GM18867 (cell line): Measurements from ENCODE around the gene AKAP6.

Experiments
- ATAC-seq: cut with Tn5 transposase; IDR thresholded peaks from one replicate; pipeline ENCODE4 v1.9.1; 2021; ENCODE audit warnings: mild to moderate bottlenecking, moderate library complexity; ENCODE audit not compliant: unreplicated experiment

The AKAP6 gene

GRCh38 chr14:32726516-32726915 is 397.4 kb downstream of the AKAP6 start:
- ATAC-seq: no peak

- no peak for ATAC-seq
Observed at GRCh38 chr14:32727832-32728231, 398.7 kb downstream of the AKAP6 start.

GRCh38 chr14:32728526-32728925 is 399.4 kb downstream of the AKAP6 start:
- ATAC-seq: no peak

- no peak for ATAC-seq
Observed at GRCh38 chr14:32728976-32729375, 399.9 kb downstream of the AKAP6 start.

- ATAC-seq: no peak
Observed at GRCh38 chr14:32731249-32731648, 402.2 kb downstream of the AKAP6 start.

GRCh38 chr14:32733015-32733414 is 403.9 kb downstream of the AKAP6 start:
- ATAC-seq: no peak

GRCh38 chr14:32734261-32734660 is 405.2 kb downstream of the AKAP6 start:
- ATAC-seq: no peak

- no peak for ATAC-seq
Observed at GRCh38 chr14:32737621-32738020, 408.5 kb downstream of the AKAP6 start.

GRCh38 chr14:32738206-32738871 is 409.2 kb downstream of the AKAP6 start:
- no peak for ATAC-seq

- ATAC-seq: no peak
Observed at GRCh38 chr14:32744811-32745445, 415.8 kb downstream of the AKAP6 start.

GRCh38 chr14:32754209-32754608 is 425.1 kb downstream of the AKAP6 start:
- ATAC-seq: no peak

GRCh38 chr14:32756173-32756572 is 427.1 kb downstream of the AKAP6 start:
- no peak for ATAC-seq

GRCh38 chr14:32756775-32757174 is 427.7 kb downstream of the AKAP6 start:
- no peak for ATAC-seq

GRCh38 chr14:32757568-32757967 is 428.5 kb downstream of the AKAP6 start:
- ATAC-seq: no peak

- ATAC-seq: no peak
Observed at GRCh38 chr14:32761381-32761968, 432.4 kb downstream of the AKAP6 start.

GRCh38 chr14:32762886-32763285 is 433.8 kb downstream of the AKAP6 start:
- no peak for ATAC-seq

- no peak for ATAC-seq
Observed at GRCh38 chr14:32763673-32764072, 434.6 kb downstream of the AKAP6 start.

GRCh38 chr14:32764131-32764530 is 435.0 kb downstream of the AKAP6 start:
- ATAC-seq: no peak

GRCh38 chr14:32770422-32770821 is 441.3 kb downstream of the AKAP6 start:
- no peak for ATAC-seq

- no peak for ATAC-seq
Observed at GRCh38 chr14:32774214-32774613, 445.1 kb downstream of the AKAP6 start.

- ATAC-seq: no peak
Observed at GRCh38 chr14:32779840-32780239, 450.7 kb downstream of the AKAP6 start.

GRCh38 chr14:32784405-32784804 is 455.3 kb downstream of the AKAP6 start:
- no peak for ATAC-seq
